Gastroesophageal sphincter (tissue), 4 donors: ENCODE data around the gene C6orf141. TPM values are rescaled to one million over a fixed set of nuclear protein-coding genes. Genes with fewer than 3 reads are reported as not detected.

Experiments
- ATAC-seq: fragments of 150-250 bp; one replicate; pipeline ENCODE4 v1.9.1; 2016; ENCODE audit warnings: mild to moderate bottlenecking, moderate library complexity
- H3K27ac ChIP-seq, 4 donors: fragments of 200-600 bp; sonication (generic) in 3 of 4; 1 replicate in 3 of 4; 2 replicates in 1 of 4; pipeline ENCODE4 v1.5.1; 2016 to 2019
- H3K27me3 ChIP-seq: fragments of 200-600 bp; sonication (generic); one replicate; pipeline ENCODE4 v1.5.1; 2019
- H3K36me3 ChIP-seq, 2 donors: fragments of 200-600 bp; sonication (generic); one replicate each; pipeline ENCODE4 v1.5.1; 2019; ENCODE audit warnings: control low read depth in 1 of 2
- H3K4me1 ChIP-seq, 3 donors: fragments of 200-600 bp; sonication (generic); 1 replicate in 2 of 3; 2 replicates in 1 of 3; pipeline ENCODE4 v1.5.1; 2016 to 2019; ENCODE audit warnings: control low read depth in 2 of 3
- H3K4me3 ChIP-seq, 2 donors: fragments of 200-600 bp; sonication (generic); one replicate each; pipeline ENCODE4 v1.5.1; 2019; ENCODE audit warnings: mild to moderate bottlenecking in 1 of 2, moderate library complexity in 1 of 2
- H3K9me3 ChIP-seq, 3 donors: fragments of 200-600 bp; sonication (generic); one replicate each; pipeline ENCODE4 v1.5.1; 2017 to 2019; ENCODE audit warnings: control low read depth in 2 of 3
- CTCF ChIP-seq, 4 experiments: fragments of 200-600 bp in 2 of 4; fragments of 450-650 bp in 2 of 4; sonication (generic) in 1 of 4; IDR thresholded peaks; one replicate each; pipeline ENCODE4 v1.5.1; 2017 to 2019; ENCODE audit warnings: antibody characterized with exemption in 4 of 4, mild to moderate bottlenecking in 2 of 4, moderate library complexity in 2 of 4
- EP300 ChIP-seq: sonication (generic); formaldehyde crosslinking; IDR thresholded peaks from one replicate; pipeline ENCODE4 v1.6.1; 2017; ENCODE audit warnings: antibody characterized with exemption, mild to moderate bottlenecking
- POLR2A ChIP-seq, 2 donors: fragments of 450-650 bp; IDR thresholded peaks; one replicate each; pipeline ENCODE4 v1.6.1; 2017; ENCODE audit warnings: antibody characterized with exemption in 2 of 2, mild to moderate bottlenecking in 2 of 2, moderate library complexity in 1 of 2
- POLR2AphosphoS5 ChIP-seq: sonication (generic); formaldehyde crosslinking; IDR thresholded peaks from one replicate; pipeline ENCODE4 v1.6.1; 2017; ENCODE audit warnings: antibody characterized with exemption
- WGBS, 2 donors: methylation state at CpG; one replicate each; pipeline ENCODE4 v1.1.5; 2018; ENCODE audit warnings: low coverage in 1 of 2; 5-methylcytosine and 5-hydroxymethylcytosine counted together
- total RNA-seq, 4 donors: library from RNA; depleted of rRNA; stranded (reverse); fragments of >200 nt; gene quantifications; one replicate each; pipeline ENCODE4 v1.1.0, GENCODE V29; 2016

Gene C6orf141
- total RNA-seq, result 1 to 10 TPM; 1.6 to 2.6 (median 2.1) TPM

GRCh38 chr6:49550492-49551077 lies at the start of gene C6orf141:
Gene C6orf141, plus strand, starts transcription at chr6:49550668. Its CDS starts 125 bp downstream, at chr6:49550793.
- Histone ChIP-seq H3K9me3 (no peaks in the 10 kb centered on the region), H3K27ac (no peak within 1 kb of the TSS), H3K27me3 (peaks cover 40% of the 10 kb centered on the region), H3K36me3 (no peaks in the 10 kb centered on the region), H3K4me3 (peak within 1 kb of the TSS; percentile 20 to 50), H3K4me1 (peaks cover 0 to 22% (median 12%) of the 10 kb centered on the region in 3 donors)
- 0% methylated on average over 1 to 3 of the region's 42 CpGs for WGBS, 2 donors
- TF ChIP-seq CTCF (IDR thresholded peaks at IDR 0.05) (no peak), POLR2AphosphoS5 (no peak), POLR2A (IDR thresholded peaks at IDR 0.05) (no peak), EP300 (no peak)
- peak; percentile 47 for ATAC-seq

- TF ChIP-seq POLR2A (IDR thresholded peaks at IDR 0.05), result no peak
- TF ChIP-seq EP300, result no peak
- no peak for TF ChIP-seq CTCF (IDR thresholded peaks at IDR 0.05)
- no peak for TF ChIP-seq POLR2AphosphoS5
- Histone ChIP-seq H3K36me3 (no peaks in the 10 kb centered on the region), H3K27me3 (peaks cover 4% of the 10 kb centered on the region), H3K4me1 (no peaks in the 10 kb centered on the region), H3K9me3 (no peaks in the 10 kb centered on the region), H3K27ac (no peak overlapping the region), H3K4me3 (no peak overlapping the region)
- WGBS, 2 donors, result 82 to 89% methylated on average over 3 to 5 of the region's 5 CpGs
- ATAC-seq, result no peak
Measured at GRCh38 chr6:49504666-49505065, 45.8 kb upstream of the C6orf141 start.

GRCh38 chr6:49506569-49507111 lies 43.8 kb upstream of the C6orf141 start:
- TF ChIP-seq POLR2A (IDR thresholded peaks at IDR 0.05), result no peak
- no peak for TF ChIP-seq POLR2AphosphoS5
- TF ChIP-seq CTCF (IDR thresholded peaks at IDR 0.05), result no peak
- TF ChIP-seq EP300, result no peak
- Histone ChIP-seq H3K36me3 (no peaks in the 10 kb centered on the region), H3K4me1 (no peaks in the 10 kb centered on the region), H3K27me3 (peaks cover 4% of the 10 kb centered on the region), H3K4me3 (no peak overlapping the region), H3K9me3 (no peaks in the 10 kb centered on the region), H3K27ac (no peak overlapping the region)
- 75 to 88% methylated on average over 5 of the region's 5 CpGs for WGBS, 2 donors
- ATAC-seq, result no peak

- no peak overlapping the region for H3K27ac ChIP-seq
- WGBS, 2 donors, result 74 to 82% methylated on average over 3 of the region's 3 CpGs
- TF ChIP-seq CTCF (IDR thresholded peaks at IDR 0.05) (no peak), POLR2AphosphoS5 (no peak), EP300 (no peak), POLR2A (IDR thresholded peaks at IDR 0.05) (no peak)
- H3K4me1 ChIP-seq, result no peaks in the 10 kb centered on the region
- no peak overlapping the region for H3K4me3 ChIP-seq
- no peak for ATAC-seq
- H3K9me3 ChIP-seq, result no peaks in the 10 kb centered on the region
- no peaks in the 10 kb centered on the region for H3K36me3 ChIP-seq
- peaks cover 5% of the 10 kb centered on the region for H3K27me3 ChIP-seq
Measured at GRCh38 chr6:49509342-49509741, 41.1 kb upstream of the C6orf141 start.
